Globus pallidus (tissue), 1 donor: ENCODE results near the gene KDM4B.
A peak's percentile ranks its signal among the peaks of the same experiment; 100 is the strongest.

Experiments
- DNase-seq: peaks from one replicate; pipeline ENCODE4 v3.0.0-alpha.2; 2015; ENCODE audit warnings: low spot score

KDM4B gene

DNA sequence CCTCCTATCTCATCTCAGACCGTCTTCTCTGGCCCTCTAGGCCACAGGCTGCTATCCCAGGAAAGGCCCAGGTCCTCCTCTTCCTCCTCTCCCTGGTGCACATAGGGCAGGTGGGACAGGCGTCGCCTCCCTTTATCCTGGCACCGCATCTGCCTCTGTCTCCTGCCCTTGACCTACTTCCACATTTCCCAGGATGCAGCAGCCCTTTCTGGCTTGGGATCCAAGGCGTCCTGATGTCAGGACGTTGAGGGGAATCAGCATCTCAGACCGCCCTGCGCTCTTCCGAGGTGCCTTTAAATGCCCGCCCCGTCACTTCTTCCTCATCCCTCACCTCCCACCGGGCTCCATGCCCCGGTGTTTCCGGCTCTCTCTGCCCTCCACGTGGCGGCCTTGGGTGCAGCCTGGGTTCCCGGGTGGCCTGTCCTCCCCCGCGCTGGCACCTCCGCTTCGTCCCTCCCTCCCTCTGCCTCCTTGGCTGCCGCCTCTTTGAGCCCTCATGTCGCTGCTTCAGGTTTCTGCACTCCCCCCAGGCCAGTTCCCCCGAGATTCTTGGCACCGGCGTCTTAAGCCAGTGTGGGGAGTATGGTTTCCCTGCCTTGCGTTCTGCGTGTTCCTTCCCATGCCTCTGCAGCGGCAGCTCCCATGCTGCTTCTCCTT is 66.3 kb downstream of the KDM4B start:
- no peak for DNase-seq

DNA sequence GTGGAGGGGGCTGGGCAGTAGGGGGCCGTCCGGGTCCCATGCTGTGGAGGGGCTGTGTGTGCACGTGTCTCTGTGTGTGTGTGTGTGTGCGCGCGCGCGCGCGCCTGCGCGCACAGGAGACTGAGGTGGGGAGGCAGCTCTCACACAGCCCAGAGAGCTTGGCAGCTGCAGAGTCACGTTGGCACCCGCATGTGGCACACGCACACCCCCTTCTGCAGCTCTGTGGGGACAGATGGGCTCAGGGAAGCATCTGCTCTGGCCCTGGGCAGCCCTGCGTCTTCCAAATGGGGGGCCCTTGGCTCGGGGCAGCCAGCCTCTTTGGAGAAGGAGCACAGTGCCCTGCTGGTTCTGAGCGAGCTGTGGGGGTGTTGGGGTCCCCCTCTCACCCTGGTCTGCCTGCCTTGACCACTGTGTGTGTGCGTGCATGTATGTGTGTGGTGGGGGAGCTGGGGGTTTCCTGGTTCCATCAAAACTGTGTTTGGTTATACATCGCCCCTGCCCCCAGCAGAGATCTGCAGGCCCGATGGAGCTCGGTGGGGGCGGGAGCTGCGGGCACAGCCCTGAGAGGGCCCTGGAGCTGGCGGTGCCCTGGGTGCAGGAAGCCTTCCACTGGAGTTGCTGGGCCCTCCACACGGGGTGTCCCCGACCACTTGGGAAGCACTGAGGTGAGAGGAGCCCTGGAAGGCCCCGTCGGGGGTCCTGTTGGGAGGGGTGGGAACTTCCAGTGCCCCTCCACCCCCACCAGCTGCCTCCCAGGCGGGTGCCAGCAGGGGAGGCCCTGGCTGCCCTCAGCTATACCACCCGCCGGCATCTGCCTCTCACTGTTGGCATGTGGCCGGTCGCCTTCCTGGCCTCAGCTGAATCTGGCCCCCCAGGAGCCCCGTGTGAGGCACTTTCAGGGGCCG is 67.1 kb downstream of the KDM4B start:
- DNase-seq: peak; percentile 69

DNA sequence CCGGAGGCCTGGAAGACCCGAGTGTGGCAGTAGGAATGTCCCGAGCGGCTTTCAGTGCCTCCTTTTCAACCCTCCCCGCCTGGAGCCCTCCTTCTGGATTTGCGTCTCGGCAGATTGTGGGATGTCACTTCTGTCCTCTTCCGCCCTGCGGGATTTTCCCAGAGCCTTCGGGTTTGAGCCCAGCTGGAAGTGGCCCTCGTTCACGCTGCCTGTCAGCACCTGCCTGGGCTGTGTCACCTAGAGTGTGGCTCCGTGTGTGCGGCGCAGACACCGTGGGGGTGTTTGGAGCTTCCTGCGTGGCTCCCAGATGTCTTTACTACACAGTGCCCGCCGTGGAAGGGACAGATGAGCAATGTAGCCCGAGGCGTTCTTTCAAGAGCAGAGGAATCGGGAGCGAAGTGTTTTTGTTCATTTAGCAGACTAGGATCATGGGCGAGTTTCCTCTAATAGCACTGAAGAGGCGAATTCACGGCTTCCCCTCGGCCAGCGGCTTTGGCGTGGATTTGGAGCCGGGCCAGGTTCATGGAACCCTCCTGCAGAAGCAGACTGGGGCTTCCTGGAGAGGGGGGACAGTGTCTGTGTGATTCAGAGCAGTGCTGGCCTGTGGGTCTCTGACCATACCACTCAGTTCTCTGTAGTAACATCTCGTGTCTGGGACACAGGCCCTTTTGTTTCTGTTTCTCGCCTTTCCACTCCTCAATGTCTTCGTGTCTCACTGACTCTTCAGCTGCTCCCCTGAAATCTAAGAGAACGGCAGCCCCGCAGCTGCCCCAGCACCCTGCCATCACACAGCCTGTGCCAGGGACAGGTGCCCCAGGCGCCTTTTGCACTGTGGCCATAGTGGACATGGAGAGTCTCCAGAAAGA is 68.0 kb downstream of the KDM4B start:
- DNase-seq: peak; percentile 69

DNA sequence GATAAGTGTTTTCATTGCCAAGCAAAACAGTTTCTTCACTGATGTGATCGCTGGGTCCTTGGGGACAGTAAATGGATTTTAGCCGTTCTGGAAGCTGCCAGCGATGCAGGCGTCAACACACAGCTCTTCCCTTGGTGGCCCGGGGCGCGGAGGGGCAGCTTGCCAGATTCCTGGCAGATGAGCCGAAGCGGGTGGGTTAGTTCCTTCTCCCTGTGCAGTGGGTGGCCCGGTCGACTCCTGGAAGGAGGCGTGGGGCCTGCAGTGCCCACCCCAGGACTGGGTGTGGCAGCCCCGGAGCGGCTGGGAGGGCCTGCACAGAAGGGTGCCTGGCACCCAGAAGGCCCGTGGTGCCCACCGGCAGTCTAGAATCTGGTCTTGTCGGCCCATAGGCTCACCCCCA is 69.0 kb downstream of the KDM4B start:
- no peak for DNase-seq

DNA sequence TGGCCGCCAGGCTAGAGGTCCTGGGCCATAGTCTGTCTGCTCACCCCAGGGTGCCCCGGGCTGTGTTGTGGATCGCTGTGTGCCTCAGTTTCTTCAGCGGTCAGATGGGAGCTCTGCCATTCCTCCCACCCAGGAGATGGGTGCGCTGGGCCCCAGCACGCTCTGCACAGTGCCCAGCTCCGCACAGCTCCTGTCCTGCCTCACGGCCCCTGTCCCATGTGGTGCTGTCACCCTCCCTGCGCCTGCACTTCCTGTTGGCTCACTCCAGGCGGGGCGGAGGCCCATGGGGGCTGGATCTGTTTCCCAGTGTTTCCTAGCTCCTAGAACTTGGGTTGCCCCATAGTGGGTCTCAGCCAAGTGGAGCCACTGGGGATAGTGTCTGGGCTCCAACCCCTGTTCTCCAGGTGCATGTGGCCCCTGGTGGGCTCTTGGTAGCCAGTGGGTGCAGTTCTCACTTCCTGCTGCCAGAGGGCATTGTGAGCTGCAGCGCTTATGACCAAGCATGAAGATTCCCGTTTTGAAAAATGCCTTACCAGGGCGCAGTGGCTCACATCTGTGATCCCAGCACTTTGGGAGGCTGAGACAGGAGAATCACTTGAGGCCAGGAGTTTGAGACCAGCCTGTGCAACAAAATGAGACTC is 69.8 kb downstream of the KDM4B start:
- no peak for DNase-seq

DNA sequence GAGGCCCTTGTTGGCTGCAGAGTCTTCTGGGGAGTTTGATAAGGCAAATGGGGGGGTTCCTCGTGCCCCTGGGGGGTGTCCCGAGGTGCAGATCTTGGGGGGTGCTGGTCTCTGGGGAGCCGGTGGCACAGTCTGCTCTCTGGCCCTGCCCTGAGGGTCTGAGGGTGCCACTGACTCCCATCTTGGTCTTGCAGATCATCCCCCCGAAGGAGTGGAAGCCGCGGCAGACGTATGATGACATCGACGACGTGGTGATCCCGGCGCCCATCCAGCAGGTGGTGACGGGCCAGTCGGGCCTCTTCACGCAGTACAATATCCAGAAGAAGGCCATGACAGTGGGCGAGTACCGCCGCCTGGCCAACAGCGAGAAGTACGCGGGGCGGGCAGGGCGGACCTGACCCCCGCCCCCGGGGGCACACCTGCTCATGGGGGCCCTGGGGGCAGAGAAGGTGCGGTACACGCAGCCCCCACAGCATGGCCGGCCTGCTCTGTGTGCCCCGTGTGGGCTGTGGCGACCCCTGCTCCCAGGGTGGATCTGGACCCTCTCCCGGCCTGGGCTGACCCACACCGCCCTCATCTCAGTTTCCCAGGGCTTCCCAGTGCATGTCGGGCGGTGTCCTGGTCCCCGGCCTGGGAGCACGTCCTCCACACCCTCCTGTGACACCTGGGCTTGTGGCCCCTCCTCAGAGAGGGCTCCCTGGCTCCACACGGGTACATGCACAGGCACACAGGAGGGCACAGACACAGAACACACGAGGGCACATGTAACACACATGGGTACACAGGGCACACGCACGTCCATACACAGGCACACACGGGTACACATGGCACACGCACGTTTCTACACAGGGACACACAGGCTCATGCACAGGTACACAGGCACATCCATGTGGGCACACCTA is 71.0 kb downstream of the KDM4B start:
- DNase-seq: no peak

DNA sequence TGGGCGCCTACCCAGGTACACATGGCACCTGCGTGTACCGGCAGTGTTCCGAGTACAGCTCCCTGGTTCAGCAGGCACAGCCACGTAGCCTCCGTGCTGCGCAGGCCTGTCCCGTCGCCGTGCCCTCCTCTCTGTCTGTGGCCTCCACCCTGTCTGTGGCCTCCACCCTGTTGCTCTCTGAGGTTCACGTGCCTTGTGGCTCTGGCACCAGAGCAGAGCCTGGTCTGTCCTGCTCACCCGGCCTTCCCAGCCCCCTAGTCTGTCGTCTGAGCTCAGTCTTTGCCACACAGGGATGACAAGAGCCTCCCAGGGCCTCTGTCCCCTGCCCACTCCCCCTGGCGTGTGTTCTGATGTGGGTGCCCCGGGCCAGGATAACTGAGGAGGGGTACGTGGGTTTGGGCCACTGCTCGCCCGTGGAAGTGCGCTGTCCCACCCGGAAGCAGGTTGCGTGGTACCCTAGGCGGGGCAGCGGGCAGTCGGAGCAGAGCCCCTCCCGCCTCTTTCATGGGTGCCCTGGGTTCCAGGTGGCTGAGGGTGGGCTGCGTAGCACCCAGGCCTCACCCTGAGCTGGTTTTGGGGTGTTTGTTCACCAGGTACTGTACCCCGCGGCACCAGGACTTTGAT is 71.7 kb downstream of the KDM4B start:
- DNase-seq: no peak

DNA sequence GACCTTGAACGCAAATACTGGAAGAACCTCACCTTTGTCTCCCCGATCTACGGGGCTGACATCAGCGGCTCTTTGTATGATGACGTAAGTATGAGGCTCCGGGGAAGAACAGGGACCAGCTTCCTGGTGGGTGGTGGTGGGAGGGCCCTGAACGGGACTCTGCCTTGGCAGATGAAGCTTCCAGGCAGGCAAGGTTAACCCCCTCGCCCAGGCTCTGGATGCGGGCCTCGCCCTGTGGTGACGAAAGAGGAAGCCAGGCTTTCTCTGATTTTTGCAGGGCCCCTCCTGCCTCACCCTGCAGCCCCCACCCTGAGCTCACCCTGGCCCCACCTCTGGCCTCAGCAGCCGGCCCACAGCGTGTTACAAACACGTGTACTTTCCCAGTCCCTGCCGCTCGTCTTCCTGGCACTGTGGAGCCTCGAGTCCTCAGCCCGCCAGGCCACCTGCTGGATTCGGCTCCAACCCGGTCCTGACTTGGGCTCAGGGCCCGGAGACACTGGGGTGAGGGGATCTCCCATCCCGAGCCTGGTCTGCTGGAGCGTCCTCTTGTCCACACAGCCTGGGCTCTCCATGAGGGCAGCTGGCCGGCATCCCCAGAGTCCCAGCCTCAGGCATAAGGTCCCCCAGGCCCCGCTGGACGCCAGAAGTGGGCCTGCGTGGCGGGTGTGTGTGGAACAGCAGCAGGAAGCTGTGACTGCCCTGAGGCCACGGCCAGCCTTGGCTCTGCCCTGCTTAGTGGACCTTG is 72.4 kb downstream of the KDM4B start:
- no peak for DNase-seq

DNA sequence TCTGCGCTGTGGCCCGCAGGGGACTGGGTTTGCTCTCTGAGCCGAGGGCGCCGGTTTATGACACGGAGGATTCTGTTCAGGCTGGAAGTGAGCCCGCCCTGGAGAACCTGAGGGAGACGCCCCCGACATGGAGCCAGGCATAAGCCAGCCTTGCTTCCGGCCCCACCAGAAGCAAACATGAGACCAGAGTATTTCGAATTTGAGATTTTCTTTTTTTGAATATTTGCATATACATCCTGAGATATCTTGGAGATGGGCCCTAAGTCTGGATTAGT is 72.9 kb downstream of the KDM4B start:
- no peak for DNase-seq

DNA sequence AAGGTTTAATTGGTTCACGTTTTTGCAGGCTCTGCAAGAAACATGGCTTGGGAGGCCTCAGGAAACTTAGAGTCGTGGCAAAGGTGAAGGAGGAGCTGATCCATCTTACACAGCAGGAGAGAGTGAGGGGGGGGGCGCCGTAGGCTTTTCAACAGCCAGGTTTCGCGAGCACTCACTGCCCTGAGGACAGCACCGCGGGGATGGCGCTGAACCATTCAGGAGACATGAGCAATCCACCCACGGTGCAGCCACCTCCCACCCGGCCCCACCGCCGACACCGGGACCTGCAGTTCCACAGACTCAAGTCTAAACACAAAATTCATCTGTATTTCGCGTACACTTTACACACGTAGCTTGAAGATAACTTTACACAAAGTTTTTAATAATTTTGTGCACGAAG is 73.6 kb downstream of the KDM4B start:
- no peak for DNase-seq

DNA sequence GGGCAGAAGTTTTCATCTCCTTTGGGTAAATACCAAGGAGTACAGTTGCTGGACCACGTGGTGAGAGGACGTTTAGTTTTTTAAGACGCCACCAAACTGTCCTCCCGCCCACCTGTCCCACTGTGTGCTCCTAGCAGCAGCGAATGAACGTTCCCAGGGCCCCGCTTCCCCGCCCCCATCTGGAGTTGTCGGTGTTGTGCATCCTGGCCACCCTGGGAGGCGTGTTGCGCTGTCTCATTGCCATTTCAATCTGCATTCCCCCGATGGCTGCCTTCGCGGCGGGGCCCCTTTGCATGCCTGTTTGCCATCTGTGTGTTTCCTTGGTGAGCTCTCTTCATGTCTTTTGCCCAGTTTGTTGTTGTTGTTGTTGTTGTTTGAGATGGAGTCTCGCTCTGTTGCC is 76.1 kb downstream of the KDM4B start:
- no peak for DNase-seq

DNA sequence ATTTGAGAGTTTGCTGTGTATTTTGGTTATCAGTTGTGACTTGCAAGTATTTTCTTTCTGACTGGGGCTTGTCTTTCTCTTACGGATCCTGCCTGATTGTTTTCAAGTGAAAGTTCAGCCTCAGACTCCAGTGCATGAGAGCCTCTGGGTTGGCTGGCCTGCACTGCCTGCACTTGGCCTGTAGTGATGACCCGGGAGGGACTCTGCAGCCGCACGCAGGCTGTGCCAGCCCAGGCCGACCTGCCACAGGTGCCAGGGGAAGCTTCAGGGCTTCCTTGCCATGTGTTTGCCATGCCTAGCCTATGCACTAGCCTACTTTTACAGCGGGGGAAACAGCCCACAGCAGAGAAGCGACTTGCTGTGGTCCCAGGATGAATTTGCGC is 77.0 kb downstream of the KDM4B start:
- no peak for DNase-seq

DNA sequence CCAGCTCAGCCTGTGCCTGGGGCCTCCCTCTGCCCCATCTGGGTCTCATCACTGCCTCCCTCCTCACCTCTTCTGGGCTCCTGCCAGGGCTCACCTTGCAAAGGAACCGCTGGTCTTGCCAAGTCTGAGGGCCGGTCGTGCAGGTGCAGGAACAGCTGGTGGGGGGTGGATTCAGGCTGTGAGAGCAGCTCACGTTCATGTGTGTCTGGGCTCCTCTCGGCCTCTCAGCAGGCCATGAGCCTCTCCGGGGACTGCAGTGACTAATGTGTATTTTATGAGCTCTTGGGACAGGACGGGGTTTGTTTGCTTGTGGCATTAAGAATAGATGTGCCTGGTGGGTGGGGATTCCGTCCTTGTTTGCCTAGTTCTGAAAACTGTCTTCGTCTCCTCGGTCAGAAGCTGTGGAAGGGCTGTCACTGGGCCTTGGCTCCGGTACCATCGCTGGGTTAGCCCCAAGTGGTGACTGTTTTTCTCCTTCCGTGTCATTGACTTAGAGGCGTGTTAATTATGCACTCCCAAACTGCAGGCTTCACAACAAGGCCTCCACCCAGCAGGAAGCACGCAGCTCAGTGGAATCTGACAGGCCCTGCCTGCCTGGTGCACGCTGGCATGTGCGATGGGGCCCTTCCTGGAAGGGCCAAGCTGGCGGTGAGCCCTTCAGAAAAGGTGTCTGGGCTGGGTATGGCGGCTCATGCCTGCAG is 77.6 kb downstream of the KDM4B start:
- no peak for DNase-seq

DNA sequence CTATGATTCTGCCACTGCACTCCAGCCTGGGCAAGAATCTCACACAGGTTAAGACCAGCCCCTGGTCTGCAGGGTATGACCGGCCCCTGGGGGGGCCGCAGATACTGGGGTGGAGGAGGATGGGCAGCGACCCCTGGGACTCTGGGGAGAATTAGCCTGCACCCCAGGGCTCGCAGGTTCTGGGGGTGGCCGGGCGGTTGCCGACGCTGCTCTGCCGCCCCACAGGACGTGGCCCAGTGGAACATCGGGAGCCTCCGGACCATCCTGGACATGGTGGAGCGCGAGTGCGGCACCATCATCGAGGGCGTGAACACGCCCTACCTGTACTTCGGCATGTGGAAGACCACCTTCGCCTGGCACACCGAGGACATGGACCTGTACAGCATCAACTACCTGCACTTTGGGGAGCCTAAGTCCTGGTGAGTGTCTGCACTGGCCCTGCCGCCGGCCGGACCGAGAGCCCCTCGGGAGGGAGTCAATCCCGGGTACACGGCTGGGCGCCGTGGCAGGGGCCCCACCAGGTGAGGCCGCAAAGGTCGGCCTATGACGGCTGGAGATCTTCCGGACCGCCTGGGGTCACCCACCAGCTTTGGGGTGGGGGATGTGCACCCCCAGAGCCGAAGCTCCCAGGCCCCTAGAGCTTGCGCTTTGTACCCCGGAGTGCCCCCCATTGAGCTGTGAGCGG is 78.5 kb downstream of the KDM4B start:
- no peak for DNase-seq

DNA sequence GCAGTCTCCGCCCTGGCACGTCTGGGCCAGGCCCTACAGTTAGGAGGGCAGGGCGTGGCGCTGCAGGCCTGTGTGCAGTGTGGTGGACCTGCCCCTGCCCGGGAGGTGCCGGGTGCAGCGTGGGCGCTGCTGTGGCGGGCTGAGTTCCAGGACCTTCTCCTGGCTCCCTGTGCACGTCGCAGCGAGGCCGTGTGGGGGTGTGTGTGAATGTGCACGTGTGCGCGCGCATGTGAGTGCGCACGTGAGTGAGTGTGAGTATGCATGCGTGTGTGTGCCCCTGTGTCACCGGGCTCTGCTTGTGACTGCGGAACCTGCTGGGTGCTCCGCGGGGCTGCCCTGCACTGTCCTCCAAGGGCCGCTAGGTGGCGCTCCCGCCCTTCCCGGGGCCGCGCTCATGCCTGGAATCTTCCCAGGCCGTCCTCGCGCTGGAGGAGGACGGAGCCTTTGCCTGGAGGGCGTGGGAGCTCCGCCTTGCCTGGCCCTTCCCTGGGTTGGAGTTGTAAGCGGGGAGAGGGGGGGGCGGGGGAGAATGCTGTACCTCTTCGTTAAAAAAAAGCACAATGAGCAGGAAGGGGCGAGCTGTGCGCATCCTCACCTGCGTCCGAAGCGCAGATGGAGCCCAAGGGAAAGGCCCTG is 79.3 kb downstream of the KDM4B start:
- DNase-seq: peak; percentile 50

DNA sequence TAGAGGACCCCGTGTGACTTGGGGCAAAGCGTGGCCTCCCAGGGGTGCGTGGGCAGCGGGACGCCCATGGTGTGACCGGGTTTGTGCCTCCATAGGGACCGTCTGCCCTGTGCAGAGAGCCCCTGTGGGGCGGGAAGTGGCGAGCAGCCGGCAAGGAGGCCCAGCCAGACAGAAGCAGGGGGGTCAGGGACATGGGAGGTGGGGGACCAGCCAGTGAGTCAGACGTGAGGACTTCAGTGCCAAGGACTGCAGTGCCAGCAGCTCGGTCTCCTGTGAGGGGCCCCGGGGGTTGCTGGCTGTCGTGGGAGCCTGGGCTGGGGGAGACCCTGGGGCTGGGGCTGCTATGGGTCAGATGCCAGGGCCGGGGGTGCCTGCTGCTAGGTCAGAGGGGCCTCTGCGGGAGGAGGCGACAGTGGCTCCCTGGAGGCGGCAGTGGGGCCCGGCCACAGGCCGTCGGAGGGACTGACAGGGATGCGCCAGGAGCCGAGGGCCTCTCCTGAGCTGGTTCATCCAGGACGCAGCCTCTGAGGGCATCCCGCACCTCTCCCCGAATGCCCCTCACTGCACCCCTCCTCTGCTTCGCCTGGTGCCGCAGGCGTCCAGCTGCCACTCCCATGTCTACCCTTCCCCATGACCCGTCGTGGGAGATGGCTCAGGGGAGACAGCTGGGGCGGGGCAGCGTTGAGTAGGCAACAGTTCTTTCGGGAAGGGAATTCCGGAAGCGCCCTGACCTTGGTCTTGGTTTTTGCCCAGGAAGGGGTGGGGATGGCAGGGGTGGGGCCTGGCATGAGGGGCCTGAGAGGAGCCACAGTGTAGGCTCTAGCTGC is 80.0 kb downstream of the KDM4B start:
- no peak for DNase-seq

DNA sequence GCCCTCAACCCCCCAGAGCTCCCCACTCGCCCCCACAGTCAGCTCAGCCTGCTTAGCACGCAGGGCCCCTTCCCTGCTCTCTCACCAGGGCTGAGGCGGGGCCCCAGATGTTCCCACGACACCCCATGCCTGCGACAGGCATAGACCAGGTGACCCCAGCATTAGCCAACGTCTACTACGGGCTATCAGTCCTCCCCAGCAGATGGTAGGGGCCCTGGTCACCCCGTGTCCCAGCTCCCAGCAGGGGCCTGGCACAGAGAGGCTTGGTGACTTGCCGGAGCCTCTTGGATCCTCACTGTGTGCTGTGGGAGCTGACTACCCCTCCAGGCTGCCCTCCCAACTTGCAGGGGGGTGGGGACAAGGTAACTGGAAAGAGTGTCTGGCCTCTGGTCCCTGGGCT is 80.6 kb downstream of the KDM4B start:
- DNase-seq: no peak
